ENCODE measurements around the gene PRPF38B.

PRPF38B gene

DNA sequence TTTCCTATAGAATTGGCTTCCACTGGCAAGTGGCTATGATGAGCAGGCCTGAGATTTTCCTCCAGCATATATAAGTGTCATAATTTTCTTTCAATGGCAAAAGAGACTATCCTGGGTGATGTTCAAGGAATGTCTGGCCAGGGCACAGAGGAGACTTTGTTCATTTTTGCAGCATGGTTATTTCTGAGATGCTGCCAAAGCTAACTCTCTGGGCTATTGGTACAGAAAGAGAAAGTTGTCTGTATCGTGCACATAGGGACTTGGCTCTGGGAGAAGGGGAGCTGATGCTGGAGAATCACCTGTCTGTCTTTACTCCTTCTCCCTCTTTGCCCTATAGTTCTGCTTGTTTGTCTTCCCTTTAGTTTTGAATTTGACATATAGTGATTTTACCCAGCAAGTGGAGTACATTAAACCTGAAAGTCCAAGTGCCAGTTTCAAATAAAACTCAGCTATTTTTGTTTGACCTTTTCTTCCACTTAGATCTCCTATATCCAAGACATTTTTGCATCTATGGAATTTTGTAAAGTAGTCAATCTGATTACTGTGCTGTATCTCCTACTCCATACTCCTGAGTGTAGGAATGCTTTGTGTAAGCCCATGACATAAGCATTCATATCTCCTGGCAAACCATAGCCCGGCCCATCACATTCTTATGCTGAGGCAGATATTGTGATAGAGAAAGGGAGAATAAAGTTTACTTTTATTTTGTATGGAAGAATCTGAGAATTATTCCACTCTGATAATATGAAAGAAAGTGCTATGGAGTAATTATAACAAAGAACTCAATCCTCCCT, 24.5 kb downstream of the PRPF38B start:
- Histone ChIP-seq H3K27me3 (ENCODE audit: low read length) (no peaks in the 10 kb centered on the region), H3K36me3 (ENCODE audit: low read length) (no peaks in the 10 kb centered on the region), H3F3A (ENCODE audit: insufficient read depth) (no peaks in the 10 kb centered on the region), H3K27ac (ENCODE audit: low read depth, low read length) (no peak overlapping the region), H3K79me2 (ENCODE audit: insufficient read depth, low read length) (no peaks in the 10 kb centered on the region), H3K9me2 (replicated peaks; ENCODE audit: insufficient read depth, low read length) (no peaks in the 10 kb centered on the region), H3K9me3 (ENCODE audit: insufficient read depth, low read length) (no peaks in the 10 kb centered on the region), H2AFZ (ENCODE audit: low read depth, low read length, severe bottlenecking) (no peak overlapping the region), H4K20me1 (ENCODE audit: low read depth, low read length) (no peaks in the 10 kb centered on the region), H3K9ac (ENCODE audit: low read length) (no peak overlapping the region), H3K4me3 (ENCODE audit: insufficient read depth, low read length, poor library complexity, severe bottlenecking) (no peak overlapping the region), H3K4me2 (ENCODE audit: low read depth, low read length, poor library complexity, severe bottlenecking) (no peak overlapping the region)
- TF ChIP-seq, protein P1, sequence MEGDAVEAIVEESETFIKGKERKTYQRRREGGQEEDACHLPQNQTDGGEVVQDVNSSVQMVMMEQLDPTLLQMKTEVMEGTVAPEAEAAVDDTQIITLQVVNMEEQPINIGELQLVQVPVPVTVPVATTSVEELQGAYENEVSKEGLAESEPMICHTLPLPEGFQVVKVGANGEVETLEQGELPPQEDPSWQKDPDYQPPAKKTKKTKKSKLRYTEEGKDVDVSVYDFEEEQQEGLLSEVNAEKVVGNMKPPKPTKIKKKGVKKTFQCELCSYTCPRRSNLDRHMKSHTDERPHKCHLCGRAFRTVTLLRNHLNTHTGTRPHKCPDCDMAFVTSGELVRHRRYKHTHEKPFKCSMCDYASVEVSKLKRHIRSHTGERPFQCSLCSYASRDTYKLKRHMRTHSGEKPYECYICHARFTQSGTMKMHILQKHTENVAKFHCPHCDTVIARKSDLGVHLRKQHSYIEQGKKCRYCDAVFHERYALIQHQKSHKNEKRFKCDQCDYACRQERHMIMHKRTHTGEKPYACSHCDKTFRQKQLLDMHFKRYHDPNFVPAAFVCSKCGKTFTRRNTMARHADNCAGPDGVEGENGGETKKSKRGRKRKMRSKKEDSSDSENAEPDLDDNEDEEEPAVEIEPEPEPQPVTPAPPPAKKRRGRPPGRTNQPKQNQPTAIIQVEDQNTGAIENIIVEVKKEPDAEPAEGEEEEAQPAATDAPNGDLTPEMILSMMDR (IDR thresholded peaks at IDR 0.05; ENCODE audit: insufficient read depth, low read length, poor library complexity, severe bottlenecking), result no peak
- no peak for TF ChIP-seq EZH2phosphoT487 (conservative IDR thresholded peaks at IDR 0.05; ENCODE audit: low read length)

DNA sequence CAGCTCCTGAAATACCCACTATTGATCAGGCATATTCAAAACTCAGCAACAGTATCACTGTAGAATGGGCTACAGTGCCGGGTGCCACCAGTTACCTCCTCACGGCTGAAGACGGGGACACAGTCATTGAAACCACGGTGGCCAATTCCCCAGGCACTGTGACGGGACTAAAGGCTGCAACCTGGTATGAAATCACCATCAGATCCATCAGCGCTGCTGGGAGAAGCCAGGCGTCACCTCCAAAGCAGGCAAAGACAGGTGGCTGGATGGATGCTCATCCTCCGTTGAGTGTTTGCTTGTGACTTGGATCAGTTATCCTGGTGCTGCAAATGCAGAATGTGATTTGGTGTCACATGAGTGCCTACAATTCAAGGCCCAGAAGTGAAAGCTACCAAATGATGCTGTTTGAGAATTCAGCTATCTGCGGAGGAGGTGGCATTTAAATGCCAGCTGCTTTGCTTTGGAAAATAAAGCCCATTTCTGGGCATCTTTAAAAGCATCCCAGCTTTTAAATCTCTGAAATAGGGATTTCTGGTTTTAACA, 25.7 kb downstream of the PRPF38B start:
- H2AFZ ChIP-seq (ENCODE audit: low read depth, low read length, severe bottlenecking), result no peak overlapping the region
- H3K9me2 ChIP-seq (replicated peaks; ENCODE audit: insufficient read depth, low read length), result no peaks in the 10 kb centered on the region
- no peaks in the 10 kb centered on the region for H4K20me1 ChIP-seq (ENCODE audit: low read depth, low read length)
- no peaks in the 10 kb centered on the region for H3K79me2 ChIP-seq (ENCODE audit: insufficient read depth, low read length)
- TF ChIP-seq, protein P1 (IDR thresholded peaks at IDR 0.05; ENCODE audit: insufficient read depth, low read length, poor library complexity, severe bottlenecking), result no peak
- no peak for TF ChIP-seq EZH2phosphoT487 (conservative IDR thresholded peaks at IDR 0.05; ENCODE audit: low read length)
- no peaks in the 10 kb centered on the region for H3K36me3 ChIP-seq (ENCODE audit: low read length)
- H3F3A ChIP-seq (ENCODE audit: insufficient read depth), result no peaks in the 10 kb centered on the region
- no peak overlapping the region for H3K27ac ChIP-seq (ENCODE audit: low read depth, low read length)
- no peak overlapping the region for H3K4me3 ChIP-seq (ENCODE audit: insufficient read depth, low read length, poor library complexity, severe bottlenecking)
- H3K9ac ChIP-seq (ENCODE audit: low read length), result no peak overlapping the region
- H3K4me2 ChIP-seq (ENCODE audit: low read depth, low read length, poor library complexity, severe bottlenecking), result no peak overlapping the region
- no peaks in the 10 kb centered on the region for H3K27me3 ChIP-seq (ENCODE audit: low read length)
- H3K9me3 ChIP-seq (ENCODE audit: insufficient read depth, low read length), result no peaks in the 10 kb centered on the region

DNA sequence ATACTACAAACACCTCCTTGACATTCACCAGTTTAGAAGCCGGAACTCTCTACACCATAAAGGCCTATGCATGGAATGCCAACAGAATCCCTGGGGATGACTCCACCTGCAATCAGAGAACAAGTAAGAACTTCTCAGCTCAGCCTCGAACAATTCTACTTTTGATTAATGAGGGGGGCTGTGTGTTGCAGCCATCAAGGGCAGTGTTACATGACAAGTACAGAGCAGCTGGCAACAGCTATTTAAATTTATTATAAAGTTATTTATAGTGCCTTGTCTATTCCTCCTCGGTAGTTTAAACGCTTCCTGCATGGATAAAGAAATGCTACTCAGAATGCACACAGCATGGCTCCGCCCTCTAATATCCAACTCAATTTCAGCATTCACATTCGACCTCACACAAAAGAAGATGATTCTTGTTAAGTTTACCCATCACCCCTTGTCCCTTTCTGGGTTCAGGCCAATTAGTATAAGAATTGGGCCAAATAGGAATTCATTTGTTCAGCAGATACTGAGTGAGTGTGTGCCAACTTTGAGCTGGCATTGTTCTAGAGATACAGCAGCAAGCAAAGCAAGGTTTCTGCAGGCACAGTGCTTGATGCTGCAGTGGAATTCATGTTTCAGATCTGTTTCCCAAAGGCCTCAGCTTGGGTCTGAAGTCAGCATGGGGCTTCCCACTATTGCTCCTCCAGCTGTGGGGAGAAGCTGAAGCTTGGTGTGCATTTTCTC, 27.0 kb downstream of the PRPF38B start:
- Histone ChIP-seq H2AFZ (ENCODE audit: low read depth, low read length, severe bottlenecking) (no peak overlapping the region), H3K79me2 (ENCODE audit: insufficient read depth, low read length) (no peaks in the 10 kb centered on the region), H3K9me3 (ENCODE audit: insufficient read depth, low read length) (no peaks in the 10 kb centered on the region), H3K9ac (ENCODE audit: low read length) (no peak overlapping the region), H3K4me3 (ENCODE audit: insufficient read depth, low read length, poor library complexity, severe bottlenecking) (no peak overlapping the region), H3K36me3 (ENCODE audit: low read length) (no peaks in the 10 kb centered on the region), H3K9me2 (replicated peaks; ENCODE audit: insufficient read depth, low read length) (no peaks in the 10 kb centered on the region), H3K27ac (ENCODE audit: low read depth, low read length) (no peak overlapping the region), H3F3A (ENCODE audit: insufficient read depth) (no peaks in the 10 kb centered on the region), H3K27me3 (ENCODE audit: low read length) (no peaks in the 10 kb centered on the region), H3K4me2 (ENCODE audit: low read depth, low read length, poor library complexity, severe bottlenecking) (no peak overlapping the region), H4K20me1 (ENCODE audit: low read depth, low read length) (no peaks in the 10 kb centered on the region)
- TF ChIP-seq, protein P1 (IDR thresholded peaks at IDR 0.05; ENCODE audit: insufficient read depth, low read length, poor library complexity, severe bottlenecking), result no peak
- no peak for TF ChIP-seq EZH2phosphoT487 (conservative IDR thresholded peaks at IDR 0.05; ENCODE audit: low read length)

Measured in SU-DHL-6 (cell line).